ENCODE measurements around the gene BUD31. TPM values are rescaled to one million over a fixed set of nuclear protein-coding genes. Genes with fewer than 3 reads are reported as not detected.
"Not testable (repeated sequence)": the region's sequence is repeated elsewhere in the genome, so short reads cannot be mapped to it uniquely, and the experiment has no call there.

The BUD31 gene
- total RNA-seq, 4 donors from 2014 or later, result 5.0 to 167 (median 50.1) TPM

DNA sequence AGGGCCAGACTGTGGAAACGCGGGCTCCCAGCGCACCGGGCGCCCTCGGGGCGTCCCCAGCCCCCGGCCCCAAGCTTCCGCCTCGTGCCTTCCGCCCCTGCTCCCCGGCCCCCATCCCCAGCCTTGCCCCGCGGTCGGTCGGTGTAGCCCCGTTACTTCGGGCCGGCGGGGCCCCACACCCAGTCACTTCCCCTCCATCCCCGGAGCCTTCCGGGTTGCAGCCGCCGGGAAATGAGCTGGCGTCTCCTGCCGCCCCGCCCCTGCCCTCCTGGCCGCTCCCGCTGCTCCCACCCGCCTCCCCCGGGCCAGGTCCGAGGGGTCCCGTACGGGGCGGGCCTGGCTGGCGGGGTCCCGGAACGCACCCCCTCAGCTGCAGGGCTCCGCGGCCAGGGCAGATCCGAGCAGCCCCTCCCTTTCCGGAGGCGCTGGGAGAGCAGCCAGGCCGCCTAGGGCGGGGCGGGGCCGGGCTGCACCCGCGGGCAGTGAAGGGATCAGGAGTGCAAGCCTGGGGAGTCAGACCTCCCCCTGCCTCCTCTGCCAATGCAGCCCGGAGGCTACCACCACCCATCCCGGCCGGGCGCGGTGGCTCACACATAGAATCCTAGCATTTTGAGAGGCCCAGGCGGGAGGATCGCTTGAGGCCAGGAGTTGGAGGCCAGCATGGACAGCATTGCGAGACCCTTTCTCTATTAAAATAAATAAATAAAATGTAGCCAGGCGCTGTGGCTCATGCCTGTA lies 33.5 kb upstream of the BUD31 start:
- Histone ChIP-seq H3K9me3 (no peaks in the 10 kb centered on the region), H3K4me1 (peaks cover 6 to 48% (median 38%) of the 10 kb centered on the region in 4 donors), H3K27ac (peak overlapping the region; percentile 93 to 96 (median 95)), H3K4me3 (peak overlapping the region; percentile 61 to 98 (median 84)), H3K36me3 (no peaks in the 10 kb centered on the region), H3K27me3 (no peaks in the 10 kb centered on the region)
- intact Hi-C loops (cut with DNase I; ENCODE audit: low total_unique reads) (no loop called here), in situ Hi-C loops (cut with MboI; ENCODE audit: low pct_ligation_motif_present in 1 of 4, low pct_unique_long_range_greater_than_20kb in 1 of 4, low sequenced_read_pairs in 3 of 4) (no loop called here)
- TF ChIP-seq EP300 (IDR thresholded peaks at IDR 0.05; ENCODE audit: low read depth) (peak; percentile 50), POLR2A (IDR thresholded peaks at IDR 0.05) (peak; percentile 62), POLR2AphosphoS5 (IDR thresholded peaks at IDR 0.05) (peak; percentile 74 to 92 (median 89))
- TF ChIP-seq, protein P1, sequence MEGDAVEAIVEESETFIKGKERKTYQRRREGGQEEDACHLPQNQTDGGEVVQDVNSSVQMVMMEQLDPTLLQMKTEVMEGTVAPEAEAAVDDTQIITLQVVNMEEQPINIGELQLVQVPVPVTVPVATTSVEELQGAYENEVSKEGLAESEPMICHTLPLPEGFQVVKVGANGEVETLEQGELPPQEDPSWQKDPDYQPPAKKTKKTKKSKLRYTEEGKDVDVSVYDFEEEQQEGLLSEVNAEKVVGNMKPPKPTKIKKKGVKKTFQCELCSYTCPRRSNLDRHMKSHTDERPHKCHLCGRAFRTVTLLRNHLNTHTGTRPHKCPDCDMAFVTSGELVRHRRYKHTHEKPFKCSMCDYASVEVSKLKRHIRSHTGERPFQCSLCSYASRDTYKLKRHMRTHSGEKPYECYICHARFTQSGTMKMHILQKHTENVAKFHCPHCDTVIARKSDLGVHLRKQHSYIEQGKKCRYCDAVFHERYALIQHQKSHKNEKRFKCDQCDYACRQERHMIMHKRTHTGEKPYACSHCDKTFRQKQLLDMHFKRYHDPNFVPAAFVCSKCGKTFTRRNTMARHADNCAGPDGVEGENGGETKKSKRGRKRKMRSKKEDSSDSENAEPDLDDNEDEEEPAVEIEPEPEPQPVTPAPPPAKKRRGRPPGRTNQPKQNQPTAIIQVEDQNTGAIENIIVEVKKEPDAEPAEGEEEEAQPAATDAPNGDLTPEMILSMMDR (IDR thresholded peaks at IDR 0.05), result no peak
- peak; percentile 88 for DNase-seq
- 7% methylated on average over 25 of the region's 58 CpGs; no CpG with 5 or more reads in 1 of the 2 donors for WGBS, 2 donors (ENCODE audit: low coverage in 1 of 2)

DNA sequence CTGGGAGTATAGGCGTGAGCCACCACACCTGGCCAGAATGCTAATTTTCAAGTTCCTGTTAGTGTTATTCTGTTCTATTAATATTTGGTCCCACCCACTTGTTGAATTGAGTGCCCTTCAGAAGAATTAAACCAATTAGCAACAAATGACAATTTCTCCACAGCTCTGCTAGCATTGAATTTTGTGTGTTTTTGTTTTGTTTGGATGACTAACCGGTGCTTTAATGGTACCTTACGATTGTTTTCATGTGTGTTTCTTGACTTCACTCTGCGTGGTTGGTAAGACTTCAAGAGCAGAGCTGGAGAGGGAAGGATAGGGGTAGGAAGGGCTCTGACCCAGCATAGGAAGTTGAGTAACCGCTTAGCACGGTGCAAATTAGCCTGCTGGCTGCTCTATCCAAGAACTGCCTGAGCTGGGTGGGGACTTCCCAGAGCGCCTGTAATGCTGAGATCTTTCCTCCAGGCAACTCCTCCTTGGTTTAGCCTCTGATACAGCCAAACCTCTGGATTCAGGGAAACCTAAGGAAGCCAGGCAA lies 29.7 kb upstream of the BUD31 start:
- peak; percentile 61 for DNase-seq
- 39 to 57% methylated on average over 4 to 7 of the region's 7 CpGs for WGBS, 2 donors (ENCODE audit: low coverage in 1 of 2)
- peak overlapping the region; percentile 78 to 85 (median 84) for H3K27ac ChIP-seq
- TF ChIP-seq POLR2A (IDR thresholded peaks at IDR 0.05), result no peak
- peak in 1 of 3 donors; percentile 13 for TF ChIP-seq POLR2AphosphoS5 (IDR thresholded peaks at IDR 0.05)
- no peaks in the 10 kb centered on the region for H3K27me3 ChIP-seq
- in situ Hi-C loops (cut with MboI; ENCODE audit: low pct_ligation_motif_present in 1 of 4, low pct_unique_long_range_greater_than_20kb in 1 of 4, low sequenced_read_pairs in 3 of 4) (no loop called here), intact Hi-C loops (cut with DNase I; ENCODE audit: low total_unique reads) (no loop called here)
- peaks cover 9 to 51% (median 31%) of the 10 kb centered on the region in 4 donors for H3K4me1 ChIP-seq
- peak overlapping the region in 1 of 4 donors; percentile 17 for H3K4me3 ChIP-seq
- no peaks in the 10 kb centered on the region for H3K9me3 ChIP-seq
- H3K36me3 ChIP-seq, result no peaks in the 10 kb centered on the region

DNA sequence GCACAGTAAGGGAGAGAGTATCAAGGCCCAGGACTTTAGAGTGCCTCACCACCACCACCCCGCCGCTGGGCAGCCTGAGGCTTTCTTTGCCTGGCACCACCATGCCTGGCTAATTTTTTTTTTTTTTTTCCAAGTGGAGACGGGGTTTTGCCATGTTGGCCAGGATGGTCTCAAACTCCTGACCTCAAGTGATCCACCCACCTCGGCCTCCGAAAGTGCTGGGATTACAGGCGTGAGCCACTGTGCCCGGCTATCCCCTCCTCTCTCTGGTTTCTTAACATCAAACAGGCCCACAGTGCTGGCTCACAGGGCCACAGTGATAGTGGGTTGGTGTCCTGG lies 29.1 kb upstream of the BUD31 start:
- intact Hi-C loops (cut with DNase I; ENCODE audit: low total_unique reads); H3K36me3 ChIP-seq; in situ Hi-C loops (cut with MboI; ENCODE audit: low pct_ligation_motif_present in 1 of 4, low pct_unique_long_range_greater_than_20kb in 1 of 4, low sequenced_read_pairs in 3 of 4); H3K9me3 ChIP-seq; DNase-seq; H3K27me3 ChIP-seq: not testable (repeated sequence)
- WGBS, 2 donors (ENCODE audit: low coverage in 1 of 2), result 13 to 51% methylated on average over 3 to 7 of the region's 7 CpGs
- Histone ChIP-seq H3K4me1 (peaks cover 9 to 49% (median 28%) of the 10 kb centered on the region in 4 donors), H3K4me3 (peak overlapping the region in 1 of 4 donors; percentile 17), H3K27ac (peak overlapping the region; percentile 78 to 85 (median 84))

DNA sequence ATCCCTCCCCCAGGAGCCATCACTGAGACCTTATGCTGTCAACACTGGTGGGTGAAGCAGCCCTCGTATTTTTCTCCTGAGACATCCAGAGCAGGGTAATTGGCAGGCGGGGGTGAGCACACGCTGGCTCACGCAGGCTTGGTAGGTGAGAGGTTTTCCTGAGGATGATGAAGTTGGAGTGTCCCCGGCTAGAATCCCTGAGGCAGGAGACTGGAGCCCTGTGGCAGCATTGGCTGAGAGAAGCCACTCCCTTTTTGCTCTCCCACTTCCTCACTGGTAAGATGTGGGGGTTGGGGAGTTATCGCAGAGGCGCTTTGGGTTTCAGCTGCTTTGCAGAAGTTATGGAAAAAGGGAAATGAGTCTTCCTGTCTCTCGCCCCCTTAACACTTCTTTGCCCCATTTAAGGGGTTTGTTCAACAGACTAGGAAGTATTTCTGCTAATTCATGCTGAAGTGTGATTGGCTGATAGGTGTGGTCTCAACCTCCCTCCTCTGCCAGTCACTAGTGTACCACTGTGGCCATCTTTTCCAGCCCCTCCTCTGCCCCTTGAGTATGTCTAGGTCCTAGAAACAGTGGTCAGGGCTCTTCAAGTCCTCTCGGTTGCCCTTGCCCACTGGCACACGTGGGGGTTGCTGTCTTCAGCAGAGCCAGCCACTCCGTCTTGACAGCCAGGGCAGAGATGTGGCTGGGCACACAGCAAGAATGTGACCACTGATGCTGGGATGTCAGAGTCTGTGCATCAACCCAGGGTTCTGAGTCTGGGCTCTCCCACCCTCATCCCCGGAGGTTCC lies 28.5 kb upstream of the BUD31 start:
- TF ChIP-seq POLR2A (IDR thresholded peaks at IDR 0.05) (no peak), EP300 (IDR thresholded peaks at IDR 0.05; ENCODE audit: low read depth) (no peak), POLR2AphosphoS5 (IDR thresholded peaks at IDR 0.05) (no peak)
- TF ChIP-seq, protein P1 (IDR thresholded peaks at IDR 0.05), result no peak
- Histone ChIP-seq H3K36me3 (no peaks in the 10 kb centered on the region), H3K4me3 (peak overlapping the region in 2 of 4 donors; percentile 12 to 17), H3K9me3 (no peaks in the 10 kb centered on the region), H3K27ac (peak overlapping the region; percentile 78 to 85 (median 84)), H3K27me3 (no peaks in the 10 kb centered on the region), H3K4me1 (peaks cover 9 to 49% (median 28%) of the 10 kb centered on the region in 4 donors)
- peak; percentile 42 for DNase-seq
- intact Hi-C loops (cut with DNase I; ENCODE audit: low total_unique reads) (no loop called here), in situ Hi-C loops (cut with MboI; ENCODE audit: low pct_ligation_motif_present in 1 of 4, low pct_unique_long_range_greater_than_20kb in 1 of 4, low sequenced_read_pairs in 3 of 4) (no loop called here)
- 53% methylated on average over 12 of the region's 12 CpGs; no CpG with 5 or more reads in 1 of the 2 donors for WGBS, 2 donors (ENCODE audit: low coverage in 1 of 2)

All from transverse colon (tissue), 4 donors.